ENCODE data around the gene KBTBD4.
"Not testable (repeated sequence)": the region's sequence is repeated elsewhere in the genome, so short reads cannot be mapped to it uniquely, and the experiment has no call there.

KBTBD4 gene

GRCh38 chr11:47560426-47560825 is 18.3 kb downstream of the KBTBD4 start:
- no peak for DNase-seq (ENCODE audit: low read depth in 2 of 2)

- DNase-seq (ENCODE audit: low read depth in 2 of 2), result no peak
Measured at GRCh38 chr11:47558695-47559094, 20.1 kb downstream of the KBTBD4 start.

GRCh38 chr11:47557004-47557403 is 21.8 kb downstream of the KBTBD4 start:
- DNase-seq (ENCODE audit: low read depth in 2 of 2), result not testable (repeated sequence)

GRCh38 chr11:47553406-47553743 is 25.4 kb downstream of the KBTBD4 start:
- no peak for DNase-seq (ENCODE audit: low read depth in 2 of 2)

- DNase-seq (ENCODE audit: low read depth in 2 of 2), result peak; percentile 79 to 83
Measured at GRCh38 chr11:47552566-47553405, 26.0 kb downstream of the KBTBD4 start, which contains the start of gene CELF1. CELF1 (minus strand) TSS chr11:47553132; CDS start chr11:47499523, 53,609 bp downstream.

- no peak for DNase-seq (ENCODE audit: low read depth in 2 of 2)
Measured at GRCh38 chr11:47552056-47552565, 26.7 kb downstream of the KBTBD4 start.

- no peak for DNase-seq (ENCODE audit: low read depth in 2 of 2)
Measured at GRCh38 chr11:47551086-47551485, 27.7 kb downstream of the KBTBD4 start.

- DNase-seq (ENCODE audit: low read depth in 2 of 2), result no peak
Measured at GRCh38 chr11:47550288-47551047, 28.3 kb downstream of the KBTBD4 start.

GRCh38 chr11:47546274-47546673 is 32.5 kb downstream of the KBTBD4 start:
- DNase-seq (ENCODE audit: low read depth in 2 of 2), result not testable (repeated sequence)

GRCh38 chr11:47545298-47545697 is 33.5 kb downstream of the KBTBD4 start:
- DNase-seq (ENCODE audit: low read depth in 2 of 2), result no peak

- DNase-seq (ENCODE audit: low read depth in 2 of 2), result no peak
Measured at GRCh38 chr11:47541070-47541469, 37.7 kb downstream of the KBTBD4 start.

GRCh38 chr11:47539681-47540039 is 39.1 kb downstream of the KBTBD4 start:
- DNase-seq (ENCODE audit: low read depth in 2 of 2), result no peak

GRCh38 chr11:47538741-47539565 is 39.8 kb downstream of the KBTBD4 start:
- DNase-seq (ENCODE audit: low read depth in 2 of 2), result no peak

- no peak for DNase-seq (ENCODE audit: low read depth in 2 of 2)
Measured at GRCh38 chr11:47536915-47537314, 41.9 kb downstream of the KBTBD4 start.

- DNase-seq (ENCODE audit: low read depth in 2 of 2), result no peak
Measured at GRCh38 chr11:47534704-47535251, 44.0 kb downstream of the KBTBD4 start.

GRCh38 chr11:47533690-47534151 is 45.0 kb downstream of the KBTBD4 start:
- no peak for DNase-seq (ENCODE audit: low read depth in 2 of 2)

GRCh38 chr11:47532597-47533213 is 46.1 kb downstream of the KBTBD4 start:
- DNase-seq (ENCODE audit: low read depth in 2 of 2), result no peak

GRCh38 chr11:47531666-47532065 is 47.1 kb downstream of the KBTBD4 start:
- DNase-seq (ENCODE audit: low read depth in 2 of 2), result no peak

GRCh38 chr11:47530721-47531120 is 48.0 kb downstream of the KBTBD4 start:
- DNase-seq (ENCODE audit: low read depth in 2 of 2), result not testable (repeated sequence)

- DNase-seq (ENCODE audit: low read depth in 2 of 2), result no peak
Measured at GRCh38 chr11:47529951-47530350, 48.8 kb downstream of the KBTBD4 start.

GRCh38 chr11:47527186-47527585 is 51.6 kb downstream of the KBTBD4 start:
- DNase-seq (ENCODE audit: low read depth in 2 of 2), result no peak
